ENCODE data around the gene POLRMT.
A peak's percentile ranks its signal among the peaks of the same experiment; 100 is the strongest.

Gene POLRMT

DNA sequence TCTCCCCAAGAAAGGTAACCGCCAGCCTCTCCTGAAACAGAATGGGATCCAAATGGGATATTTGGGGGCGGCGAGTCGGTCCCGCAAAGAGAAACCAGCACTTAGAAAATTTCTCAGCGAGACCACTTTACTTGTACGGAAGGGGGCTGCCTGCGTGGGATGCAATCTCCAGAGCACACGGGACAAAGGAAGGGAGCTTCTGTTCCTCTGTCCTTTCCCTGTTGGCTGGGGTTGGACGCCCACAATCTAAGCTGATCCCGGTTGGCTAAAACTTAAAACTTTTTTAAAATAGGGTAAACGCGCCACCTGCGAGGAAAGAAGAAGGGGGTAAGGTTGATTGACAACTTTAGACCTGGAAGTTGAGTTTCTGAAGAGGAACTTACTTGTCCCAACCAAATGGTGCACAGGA lies 61.8 kb downstream of the POLRMT start:
- ChIA-PET CTCF (no interaction called here), POLR2A (interaction anchor here (0.9 to 1.1 kb wide), 4 partner anchors 16 to 83 kb away, joined by 3 to 5 read pairs (median 3); partner anchors contain the start of gene CDC34)
- TF ChIP-seq FOXK2 (IDR thresholded peaks at IDR 0.05), result no peak
- no peak for DNase-seq (ENCODE audit: extremely low spot score)

DNA sequence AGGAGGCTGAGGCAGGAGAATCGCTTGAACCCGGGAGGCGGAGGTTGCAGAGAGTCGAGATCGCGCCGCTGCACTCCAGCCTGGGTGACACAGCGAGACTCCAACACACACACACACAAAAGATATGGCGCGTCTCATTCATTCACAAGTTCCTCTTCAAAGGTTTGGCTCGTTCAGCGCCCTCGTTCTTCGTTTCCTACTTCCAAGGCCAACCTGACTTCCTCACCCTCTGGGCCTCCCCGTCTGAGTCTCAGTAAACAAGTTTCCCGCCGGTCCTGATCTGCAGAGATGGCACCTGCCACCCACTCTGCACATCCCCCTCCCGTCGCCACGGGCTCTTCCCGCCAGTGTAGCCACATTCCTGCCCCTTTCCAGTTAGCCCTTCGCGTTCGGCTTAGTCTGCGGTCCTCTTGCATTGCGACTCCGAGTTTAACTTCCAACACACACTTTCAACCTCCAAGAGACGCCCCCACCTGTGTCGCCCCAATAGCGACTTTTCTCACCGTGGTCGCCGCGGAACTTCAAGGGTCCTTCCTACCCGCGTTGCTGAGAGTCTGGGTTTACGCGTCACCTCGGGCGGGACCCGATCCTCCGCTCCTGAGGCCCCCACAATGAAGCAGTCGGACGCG lies 62.3 kb downstream of the POLRMT start:
- CTCF ChIA-PET, result no interaction called here
- DNase-seq (ENCODE audit: extremely low spot score), result peak; percentile 32
- POLR2A ChIA-PET, result interaction anchor here (0.9 kb wide), 1 partner anchor 39 kb away, joined by 5 read pairs; the partner anchor contains the start of gene CDC34
- TF ChIP-seq TARDBP (IDR thresholded peaks at IDR 0.05) (no peak), HDGF (IDR thresholded peaks at IDR 0.05; ENCODE audit: borderline replicate concordance) (0 out of 2 replicates have a peak, but pooled peaks have one; percentile 43), ELF4 (IDR thresholded peaks at IDR 0.05) (no peak), L3MBTL2 (conservative IDR thresholded peaks at IDR 0.05) (peak; percentile 82)

DNA sequence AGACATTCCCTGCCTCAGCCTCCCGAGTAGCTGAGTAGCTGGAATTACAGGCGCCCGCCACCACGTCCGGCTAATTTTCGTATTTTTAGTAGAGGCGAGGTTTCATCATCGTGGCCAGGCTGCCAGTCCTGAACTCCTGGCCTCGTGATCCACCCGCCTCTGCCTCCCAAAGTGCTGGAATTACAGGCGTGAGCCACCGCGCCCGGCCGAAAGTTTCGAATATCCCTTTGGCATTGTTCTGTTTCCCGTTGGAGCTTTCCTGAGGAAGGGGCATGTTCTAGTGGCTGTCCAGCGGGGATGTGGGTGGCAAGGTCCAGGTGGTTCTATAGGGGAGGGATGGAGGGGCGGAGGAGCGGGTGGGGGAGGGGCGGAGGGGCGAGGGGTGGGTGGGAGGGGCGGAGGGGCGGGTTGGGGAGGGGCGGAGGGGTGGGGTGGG lies 63.1 kb downstream of the POLRMT start:
- POLR2A ChIA-PET, result no interaction called here
- CTCF ChIA-PET, result no interaction called here
- TF ChIP-seq ZNF384 (IDR thresholded peaks at IDR 0.05), result no peak
- no peak for TF ChIP-seq FOXM1 (IDR thresholded peaks at IDR 0.05; ENCODE audit: borderline replicate concordance)
- TF ChIP-seq SP1 (IDR thresholded peaks at IDR 0.05), result no peak
- no peak for TF ChIP-seq HDGF (IDR thresholded peaks at IDR 0.05; ENCODE audit: borderline replicate concordance)
- no peak for TF ChIP-seq TARDBP (IDR thresholded peaks at IDR 0.05)
- no peak for TF ChIP-seq FOXA1 (IDR thresholded peaks at IDR 0.05)
- no peak for TF ChIP-seq SUZ12 (IDR thresholded peaks at IDR 0.05)
- TF ChIP-seq BHLHE40 (IDR thresholded peaks at IDR 0.05; ENCODE audit: borderline replicate concordance), result no peak
- TF ChIP-seq LEF1 (IDR thresholded peaks at IDR 0.05; ENCODE audit: borderline replicate concordance), result no peak
- DNase-seq (ENCODE audit: extremely low spot score), result peak; percentile 34

DNA sequence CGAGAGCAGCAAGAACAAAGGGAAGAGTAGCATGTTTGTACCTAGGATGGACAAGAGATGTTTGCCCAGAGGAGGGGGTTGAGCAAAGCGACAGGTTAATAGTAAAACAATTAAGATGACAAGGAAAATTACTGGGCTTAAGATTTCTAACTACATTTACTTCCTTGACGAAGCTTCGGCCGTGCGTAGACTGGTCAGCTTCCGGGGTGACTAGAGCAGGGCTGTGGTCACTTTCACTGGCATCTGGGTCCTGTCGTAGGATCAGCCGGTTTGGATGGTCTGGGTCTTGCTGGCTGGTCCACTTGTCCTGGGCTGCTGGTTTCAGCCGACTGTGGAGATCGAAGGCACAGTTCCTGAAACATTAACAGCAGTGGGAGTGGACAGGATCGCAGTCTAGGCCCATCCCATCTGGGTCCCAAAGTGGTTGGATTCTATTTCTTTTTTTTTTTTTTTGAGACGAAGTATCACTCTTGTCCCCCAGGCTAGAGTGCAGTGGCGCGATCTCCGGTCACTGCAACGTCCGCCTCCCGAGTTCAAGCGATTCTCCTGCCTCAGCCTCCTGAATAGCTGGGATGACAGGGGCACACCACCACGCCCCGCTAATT lies 65.9 kb downstream of the POLRMT start:
- no peak for TF ChIP-seq ZNF384 (IDR thresholded peaks at IDR 0.05)
- TF ChIP-seq, protein P1, sequence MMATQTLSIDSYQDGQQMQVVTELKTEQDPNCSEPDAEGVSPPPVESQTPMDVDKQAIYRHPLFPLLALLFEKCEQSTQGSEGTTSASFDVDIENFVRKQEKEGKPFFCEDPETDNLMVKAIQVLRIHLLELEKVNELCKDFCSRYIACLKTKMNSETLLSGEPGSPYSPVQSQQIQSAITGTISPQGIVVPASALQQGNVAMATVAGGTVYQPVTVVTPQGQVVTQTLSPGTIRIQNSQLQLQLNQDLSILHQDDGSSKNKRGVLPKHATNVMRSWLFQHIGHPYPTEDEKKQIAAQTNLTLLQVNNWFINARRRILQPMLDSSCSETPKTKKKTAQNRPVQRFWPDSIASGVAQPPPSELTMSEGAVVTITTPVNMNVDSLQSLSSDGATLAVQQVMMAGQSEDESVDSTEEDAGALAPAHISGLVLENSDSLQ (IDR thresholded peaks at IDR 0.05), result no peak
- no peak for TF ChIP-seq FOXK2 (IDR thresholded peaks at IDR 0.05)
- TF ChIP-seq ELF4 (IDR thresholded peaks at IDR 0.05), result no peak
- TF ChIP-seq FOXA1 (IDR thresholded peaks at IDR 0.05), result no peak
- TF ChIP-seq FOXM1 (IDR thresholded peaks at IDR 0.05; ENCODE audit: borderline replicate concordance), result no peak
- no peak for TF ChIP-seq LEF1 (IDR thresholded peaks at IDR 0.05; ENCODE audit: borderline replicate concordance)
- ChIA-PET CTCF (no interaction called here), POLR2A (no interaction called here)
- no peak for DNase-seq (ENCODE audit: extremely low spot score)

Measured in HEK293T (cell line).